HepG2 (cell line): Measurements from ENCODE around the gene SIAE. TPM values are rescaled to one million over a fixed set of nuclear protein-coding genes. Genes with fewer than 3 reads are reported as not detected.

Experiments
- ATF7-NPFF ChIP-seq: sonication (generic); formaldehyde crosslinking; IDR thresholded peaks from 2 replicates; pipeline ENCODE4 v1.8.1; 2023; ENCODE audit warnings: mild to moderate bottlenecking, low read depth, missing genetic modification reagents, moderate library complexity
- GATAD2A ChIP-seq: IDR thresholded peaks from 2 replicates; pipeline ENCODE4 v1.6.1; 2016
- HNRNPL ChIP-seq: fragments of 200-400 bp; formaldehyde crosslinking; IDR thresholded peaks from 2 replicates; pipeline ENCODE4 v1.6.1; 2017; ENCODE audit warnings: mild to moderate bottlenecking, low read depth, low read length
- HNRNPLL ChIP-seq: fragments of 200-400 bp; formaldehyde crosslinking; IDR thresholded peaks from 2 replicates; pipeline ENCODE4 v1.6.1; 2017; ENCODE audit warnings: mild to moderate bottlenecking, low read depth, low read length; ENCODE audit not compliant: poor library complexity, severe bottlenecking
- HNRNPUL1 ChIP-seq: fragments of 200-400 bp; formaldehyde crosslinking; IDR thresholded peaks from 2 replicates; pipeline ENCODE4 v1.6.1; 2017; ENCODE audit warnings: low read depth, mild to moderate bottlenecking, low read length, moderate library complexity
- HOXD1 ChIP-seq: sonication (generic); formaldehyde crosslinking; IDR thresholded peaks from 2 replicates; pipeline ENCODE4 v1.5.0; 2020; ENCODE audit warnings: missing genetic modification reagents
- KDM3A ChIP-seq: IDR thresholded peaks from 2 replicates; pipeline ENCODE4 v1.6.1; 2018; ENCODE audit warnings: low read depth, missing compliant biosample characterization
- MTF2 ChIP-seq: sonication (generic); formaldehyde crosslinking; IDR thresholded peaks from 2 replicates; pipeline ENCODE4 v1.5.0; 2020; ENCODE audit warnings: missing genetic modification reagents, borderline replicate concordance
- NFE2 ChIP-seq: sonication (generic); formaldehyde crosslinking; IDR thresholded peaks from 2 replicates; pipeline ENCODE4 v1.4.0; 2020; ENCODE audit warnings: missing genetic modification reagents
- STAT5B ChIP-seq: sonication (generic); formaldehyde crosslinking; IDR thresholded peaks from 2 replicates; pipeline ENCODE4 v1.4.0; 2020; ENCODE audit warnings: missing genetic modification reagents
- TGIF2 ChIP-seq: IDR thresholded peaks from 2 replicates; pipeline ENCODE4 v1.6.1; 2016; ENCODE audit warnings: control low read depth, missing compliant biosample characterization
- ZBTB7B ChIP-seq: sonication (generic); formaldehyde crosslinking; IDR thresholded peaks from 2 replicates; pipeline ENCODE4 v1.4.0; 2020; ENCODE audit warnings: missing genetic modification reagents
- ZNF101 ChIP-seq: sonication (generic); formaldehyde crosslinking; IDR thresholded peaks from 2 replicates; pipeline ENCODE4 v1.4.0; 2020; ENCODE audit warnings: mild to moderate bottlenecking, low read depth, missing genetic modification reagents, borderline replicate concordance
- ZNF274 ChIP-seq: sonication (generic); formaldehyde crosslinking; IDR thresholded peaks from 2 replicates; pipeline ENCODE4 v1.5.1; 2020; ENCODE audit warnings: mild to moderate bottlenecking, missing genetic modification reagents
- polyA plus RNA-seq, 8 experiments: library from polyadenylated mRNA; depleted of rRNA in 3 of 8; stranded (reverse) in 7 of 8; unstranded in 1 of 8; fragments of >200 nt; fragmentation: Illumina TruSeq in 4 of 8; extraction: Trizol in 4 of 8; gene quantifications; 2 replicates each; pipeline versions ENCODE4 v1.2.1 to v1.2.3, GENCODE V29; 2011 to 2016; ENCODE audit warnings: low read depth in 4 of 8, missing spikeins in 1 of 8, mixed read lengths in 1 of 8; ENCODE audit not compliant: insufficient read depth in 1 of 8
- total RNA-seq, 5 experiments: library from RNA; depleted of rRNA; stranded (reverse); fragments of >200 nt; fragmentation: Illumina TruSeq; extraction: Trizol; gene quantifications; 2 replicates each; pipeline ENCODE4 v1.2.3, GENCODE V29; 2016; ENCODE audit warnings: low read depth in 1 of 5
- TF ChIP-seq, protein P1 (sequence below): sonication (generic); formaldehyde crosslinking; IDR thresholded peaks from 2 replicates; pipeline ENCODE4 v1.5.0; 2020; ENCODE audit warnings: missing genetic modification reagents
- TF ChIP-seq, protein P2 (sequence below): sonication (generic); formaldehyde crosslinking; IDR thresholded peaks from 2 replicates; pipeline ENCODE4 v1.4.0; 2020; ENCODE audit warnings: missing genetic modification reagents
- TF ChIP-seq, protein P3 (sequence below): sonication (generic); formaldehyde crosslinking; IDR thresholded peaks from 2 replicates; pipeline ENCODE4 v1.4.0; 2020; ENCODE audit warnings: low read depth, mild to moderate bottlenecking, missing genetic modification reagents
- TF ChIP-seq, protein P4 (sequence below): IDR thresholded peaks from 2 replicates; pipeline ENCODE4 v1.6.1; 2016
- TF ChIP-seq, protein P5 (sequence below): sonication (generic); formaldehyde crosslinking; IDR thresholded peaks from 2 replicates; pipeline ENCODE4 v1.8.0; 2022; ENCODE audit warnings: missing genetic modification reagents, mild to moderate bottlenecking, moderate library complexity, borderline replicate concordance

SIAE gene
- total and polyA plus RNA-seq, 2 of the 13 experiments (the other 11 are each of a cell fraction or from before 2014, with no cell fraction given) = 7.0 to 22.4 TPM

DNA sequence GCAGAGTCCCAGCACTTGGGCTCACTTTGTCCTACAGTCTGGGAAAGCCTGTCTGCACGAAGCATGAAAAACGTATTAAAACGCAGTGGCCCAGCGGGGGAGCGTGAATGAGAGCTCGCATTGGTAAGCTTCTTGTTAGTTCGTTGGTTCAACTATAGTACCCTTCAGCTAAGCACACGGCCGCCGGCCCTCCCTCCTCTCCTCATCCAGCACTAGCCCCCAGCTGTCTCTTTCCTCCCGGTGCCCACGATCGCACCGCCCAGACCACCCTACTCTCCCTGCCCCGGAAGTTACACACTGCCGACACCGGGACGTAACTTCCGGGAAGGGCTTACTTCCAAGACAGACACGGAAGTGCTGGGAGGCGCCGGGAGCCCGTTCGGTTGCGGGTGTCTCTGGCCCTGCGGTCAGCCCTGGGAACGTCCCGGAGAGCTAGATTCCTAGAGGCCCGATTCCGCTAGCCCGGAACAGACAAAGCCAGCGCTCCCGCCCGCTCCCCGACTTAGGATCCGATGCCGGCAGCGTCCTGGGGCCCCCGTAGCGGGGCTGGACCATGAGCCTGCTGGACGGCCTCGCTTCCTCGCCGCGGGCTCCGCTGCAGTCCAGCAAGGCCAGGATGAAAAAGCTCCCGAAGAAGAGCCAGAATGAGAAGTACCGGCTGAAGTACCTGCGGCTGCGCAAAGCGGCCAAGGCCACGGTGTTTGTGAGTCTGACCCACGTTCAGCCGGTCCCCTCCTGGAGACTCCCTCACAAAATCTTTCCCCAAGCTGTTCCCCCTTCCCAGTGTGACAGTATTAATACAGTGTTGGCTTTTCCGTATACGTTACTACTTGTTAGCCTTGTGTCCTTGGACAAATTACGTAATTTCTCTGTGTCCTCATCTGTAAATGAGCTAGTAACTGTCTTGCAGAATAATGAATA is 50.7 kb downstream of the SIAE start, which contains the start of gene TBRG1 (continued):
- TF ChIP-seq, protein P1, sequence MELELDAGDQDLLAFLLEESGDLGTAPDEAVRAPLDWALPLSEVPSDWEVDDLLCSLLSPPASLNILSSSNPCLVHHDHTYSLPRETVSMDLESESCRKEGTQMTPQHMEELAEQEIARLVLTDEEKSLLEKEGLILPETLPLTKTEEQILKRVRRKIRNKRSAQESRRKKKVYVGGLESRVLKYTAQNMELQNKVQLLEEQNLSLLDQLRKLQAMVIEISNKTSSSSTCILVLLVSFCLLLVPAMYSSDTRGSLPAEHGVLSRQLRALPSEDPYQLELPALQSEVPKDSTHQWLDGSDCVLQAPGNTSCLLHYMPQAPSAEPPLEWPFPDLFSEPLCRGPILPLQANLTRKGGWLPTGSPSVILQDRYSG (CRISPR knock-in tag) = peak; percentile 76; the same call in 1 of the 2 replicates
- TF ChIP-seq HNRNPL = peak; percentile 72; the same call in 1 of the 2 replicates
- TF ChIP-seq, protein P2, sequence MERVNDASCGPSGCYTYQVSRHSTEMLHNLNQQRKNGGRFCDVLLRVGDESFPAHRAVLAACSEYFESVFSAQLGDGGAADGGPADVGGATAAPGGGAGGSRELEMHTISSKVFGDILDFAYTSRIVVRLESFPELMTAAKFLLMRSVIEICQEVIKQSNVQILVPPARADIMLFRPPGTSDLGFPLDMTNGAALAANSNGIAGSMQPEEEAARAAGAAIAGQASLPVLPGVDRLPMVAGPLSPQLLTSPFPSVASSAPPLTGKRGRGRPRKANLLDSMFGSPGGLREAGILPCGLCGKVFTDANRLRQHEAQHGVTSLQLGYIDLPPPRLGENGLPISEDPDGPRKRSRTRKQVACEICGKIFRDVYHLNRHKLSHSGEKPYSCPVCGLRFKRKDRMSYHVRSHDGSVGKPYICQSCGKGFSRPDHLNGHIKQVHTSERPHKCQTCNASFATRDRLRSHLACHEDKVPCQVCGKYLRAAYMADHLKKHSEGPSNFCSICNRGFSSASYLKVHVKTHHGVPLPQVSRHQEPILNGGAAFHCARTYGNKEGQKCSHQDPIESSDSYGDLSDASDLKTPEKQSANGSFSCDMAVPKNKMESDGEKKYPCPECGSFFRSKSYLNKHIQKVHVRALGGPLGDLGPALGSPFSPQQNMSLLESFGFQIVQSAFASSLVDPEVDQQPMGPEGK = peak; percentile 70
- no peak for TF ChIP-seq MTF2 (CRISPR knock-in tag)
- TF ChIP-seq, protein P3, sequence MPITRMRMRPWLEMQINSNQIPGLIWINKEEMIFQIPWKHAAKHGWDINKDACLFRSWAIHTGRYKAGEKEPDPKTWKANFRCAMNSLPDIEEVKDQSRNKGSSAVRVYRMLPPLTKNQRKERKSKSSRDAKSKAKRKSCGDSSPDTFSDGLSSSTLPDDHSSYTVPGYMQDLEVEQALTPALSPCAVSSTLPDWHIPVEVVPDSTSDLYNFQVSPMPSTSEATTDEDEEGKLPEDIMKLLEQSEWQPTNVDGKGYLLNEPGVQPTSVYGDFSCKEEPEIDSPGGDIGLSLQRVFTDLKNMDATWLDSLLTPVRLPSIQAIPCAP = 0 out of 2 replicates have a peak, but pooled peaks have one; percentile 71
- TF ChIP-seq TGIF2 (CRISPR knock-in tag) = peak; percentile 63; the same call in 1 of the 2 replicates
- peak; percentile 77 for TF ChIP-seq HNRNPLL
- TF ChIP-seq STAT5B (CRISPR knock-in tag) = no peak
- TF ChIP-seq HOXD1 = peak; percentile 21; the same call in 1 of the 2 replicates
- peak; percentile 89 for TF ChIP-seq ZBTB7B
- TF ChIP-seq NFE2 (CRISPR knock-in tag) = no peak
- TF ChIP-seq ZNF274 (CRISPR knock-in tag) = peak; percentile 92
- TF ChIP-seq, protein P4, sequence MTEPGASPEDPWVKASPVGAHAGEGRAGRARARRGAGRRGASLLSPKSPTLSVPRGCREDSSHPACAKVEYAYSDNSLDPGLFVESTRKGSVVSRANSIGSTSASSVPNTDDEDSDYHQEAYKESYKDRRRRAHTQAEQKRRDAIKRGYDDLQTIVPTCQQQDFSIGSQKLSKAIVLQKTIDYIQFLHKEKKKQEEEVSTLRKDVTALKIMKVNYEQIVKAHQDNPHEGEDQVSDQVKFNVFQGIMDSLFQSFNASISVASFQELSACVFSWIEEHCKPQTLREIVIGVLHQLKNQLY (CRISPR knock-in tag) = no peak
- peak; percentile 77; the same call in 1 of the 2 replicates for TF ChIP-seq KDM3A (CRISPR knock-in tag)
- TF ChIP-seq HNRNPUL1 = no peak
- no peak for TF ChIP-seq ZNF101
- TF ChIP-seq, protein P5, sequence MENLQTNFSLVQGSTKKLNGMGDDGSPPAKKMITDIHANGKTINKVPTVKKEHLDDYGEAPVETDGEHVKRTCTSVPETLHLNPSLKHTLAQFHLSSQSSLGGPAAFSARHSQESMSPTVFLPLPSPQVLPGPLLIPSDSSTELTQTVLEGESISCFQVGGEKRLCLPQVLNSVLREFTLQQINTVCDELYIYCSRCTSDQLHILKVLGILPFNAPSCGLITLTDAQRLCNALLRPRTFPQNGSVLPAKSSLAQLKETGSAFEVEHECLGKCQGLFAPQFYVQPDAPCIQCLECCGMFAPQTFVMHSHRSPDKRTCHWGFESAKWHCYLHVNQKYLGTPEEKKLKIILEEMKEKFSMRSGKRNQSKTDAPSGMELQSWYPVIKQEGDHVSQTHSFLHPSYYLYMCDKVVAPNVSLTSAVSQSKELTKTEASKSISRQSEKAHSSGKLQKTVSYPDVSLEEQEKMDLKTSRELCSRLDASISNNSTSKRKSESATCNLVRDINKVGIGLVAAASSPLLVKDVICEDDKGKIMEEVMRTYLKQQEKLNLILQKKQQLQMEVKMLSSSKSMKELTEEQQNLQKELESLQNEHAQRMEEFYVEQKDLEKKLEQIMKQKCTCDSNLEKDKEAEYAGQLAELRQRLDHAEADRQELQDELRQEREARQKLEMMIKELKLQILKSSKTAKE (CRISPR knock-in tag) = no peak; the same call in 1 of the 2 replicates
- peak; percentile 37; the same call in 1 of the 2 replicates for TF ChIP-seq ATF7-NPFF
- TF ChIP-seq GATAD2A (CRISPR knock-in tag) = peak; percentile 49
